ENCODE results near the gene NEMF. TPM values are rescaled to one million over a fixed set of nuclear protein-coding genes. Genes with fewer than 3 reads are reported as not detected.
A peak's percentile ranks its signal among the peaks of the same experiment; 100 is the strongest.

NEMF gene
- total and polyA plus RNA-seq, 2 donors (not counting 1 experiment from before 2014, with no cell fraction given) = 26.7 to 127 TPM

GRCh38 chr14:49892636-49893308 is 40.2 kb upstream of the NEMF start, which contains the start of gene ARF6:
ARF6 (plus strand) TSS chr14:49893082; CDS start chr14:49893737, 655 bp downstream.
- Histone ChIP-seq H3K79me2 (ENCODE audit: control insufficient read depth, insufficient read depth, low read length) (peaks cover 76% of the 10 kb centered on the region), H2AFZ (ENCODE audit: insufficient read depth, low read depth, low read length, poor library complexity, severe bottlenecking) (peak within 1 kb of the TSS; percentile 74), H3K36me3 (replicated peaks in 1 of 2; ENCODE audit: control extremely low read depth in 1 of 2, control insufficient read depth in 1 of 2, extremely low read depth in 1 of 2, insufficient read depth in 2 of 2, low read length in 1 of 2) (peaks cover 0 to 29% of the 10 kb centered on the region in 2 experiments), H3K4me2 (replicated peaks; ENCODE audit: low read depth, low read length, poor library complexity, severe bottlenecking) (peak within 1 kb of the TSS; percentile 79), H3K27ac (ENCODE audit: low read length in 2 of 2) (peak within 1 kb of the TSS; percentile 98 to 99), H3K4me1 (ENCODE audit: control insufficient read depth in 2 of 2, insufficient read depth in 2 of 2, low read length in 2 of 2) (peaks cover 28 to 35% of the 10 kb centered on the region in 2 donors), H4K20me1 (ENCODE audit: control insufficient read depth, insufficient read depth, low read length, poor library complexity, severe bottlenecking) (peaks cover 32% of the 10 kb centered on the region), H3K9me3 (ENCODE audit: control extremely low read depth in 1 of 3, control insufficient read depth in 2 of 3, insufficient read depth in 1 of 3, low read length in 2 of 3) (no peaks in the 10 kb centered on the region), H3K4me3 (ENCODE audit: control extremely low read depth in 1 of 5, extremely low read depth in 1 of 5, insufficient read depth in 1 of 5, low read depth in 2 of 5, low read length in 4 of 5) (peak within 1 kb of the TSS; percentile 74 to 96 (median 89)), H3K9ac (ENCODE audit: low read length) (peak within 1 kb of the TSS; percentile 99), H3K27me3 (replicated peaks in 1 of 4; ENCODE audit: control extremely low read depth in 1 of 4, control insufficient read depth in 3 of 4, insufficient read depth in 4 of 4, low read length in 3 of 4) (no peaks in the 10 kb centered on the region)
- ATAC-seq (ENCODE audit: low read depth) = peak; percentile 87
- POLR2A ChIA-PET = interaction anchor here (0.6 to 2.7 kb wide), 22 partner anchors 13 to 220 kb away, joined by 3 to 45 read pairs (median 6); no protein-coding TSS in a partner anchor
- Mint-ChIP-seq H3K4me3 (peak within 1 kb of the TSS; percentile 97), H3K9me3 (ENCODE audit: insufficient read depth) (no peaks in the 10 kb centered on the region), H3K4me1 (peaks cover 42% of the 10 kb centered on the region), H3K27me3 (no peaks in the 10 kb centered on the region), H3K27ac (peak within 1 kb of the TSS; percentile 98)
- TF ChIP-seq CTCF (IDR thresholded peaks at IDR 0.05) = no peak
- TF ChIP-seq EZH2 (IDR thresholded peaks at IDR 0.05; ENCODE audit: borderline replicate concordance, insufficient read depth, low read depth, low read length, poor library complexity, severe bottlenecking) = no peak
- peak; percentile 98 for DNase-seq
- intact Hi-C loops (cut with micrococcal nuclease) = loop anchor here (1.0 to 5.0 kb wide), 8 partner anchors 24 to 224 kb away; partner anchors contain the start of genes NEMF and VCPKMT
- WGBS (ENCODE audit: insufficient coverage) = under 1% methylated on average over 66 of the region's 66 CpGs
- CTCF ChIA-PET = interaction anchor here (0.6 to 3.5 kb wide), 18 partner anchors 13 to 390 kb away, joined by 3 to 48 read pairs (median 8); partner anchors contain the start of gene NEMF

DNA sequence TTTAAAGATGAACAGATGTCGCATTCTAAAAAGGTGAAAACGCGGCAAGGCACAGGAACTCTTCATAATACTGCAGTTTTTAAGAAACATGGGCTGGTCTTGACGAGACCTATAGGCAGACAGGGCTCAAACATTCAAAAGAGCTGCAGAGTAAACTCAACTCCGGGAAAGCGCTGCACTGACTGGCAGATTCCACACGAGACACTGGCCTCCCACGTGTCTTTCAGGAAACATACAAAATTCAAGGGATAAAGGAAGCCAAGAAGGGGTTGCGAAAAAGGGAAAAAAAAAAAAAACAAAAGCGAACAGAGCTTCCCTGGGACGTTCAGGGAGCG is 39.7 kb upstream of the NEMF start:
- Histone ChIP-seq H3K36me3 (replicated peaks in 1 of 2; ENCODE audit: control extremely low read depth in 1 of 2, control insufficient read depth in 1 of 2, extremely low read depth in 1 of 2, insufficient read depth in 2 of 2, low read length in 1 of 2) (peaks cover 0 to 29% of the 10 kb centered on the region in 2 experiments), H3K4me3 (ENCODE audit: control extremely low read depth in 1 of 5, extremely low read depth in 1 of 5, insufficient read depth in 1 of 5, low read depth in 2 of 5, low read length in 4 of 5) (peak overlapping the region; percentile 63 to 96 (median 89)), H3K9me3 (ENCODE audit: control extremely low read depth in 1 of 3, control insufficient read depth in 2 of 3, insufficient read depth in 1 of 3, low read length in 2 of 3) (no peaks in the 10 kb centered on the region), H3K9ac (ENCODE audit: low read length) (peak overlapping the region; percentile 99), H3K27ac (ENCODE audit: low read length in 2 of 2) (peak overlapping the region; percentile 98 to 99), H3K4me2 (replicated peaks; ENCODE audit: low read depth, low read length, poor library complexity, severe bottlenecking) (peak overlapping the region; percentile 79), H3K27me3 (replicated peaks in 1 of 4; ENCODE audit: control extremely low read depth in 1 of 4, control insufficient read depth in 3 of 4, insufficient read depth in 4 of 4, low read length in 3 of 4) (no peaks in the 10 kb centered on the region), H3K4me1 (ENCODE audit: control insufficient read depth in 2 of 2, insufficient read depth in 2 of 2, low read length in 2 of 2) (peaks cover 28 to 30% of the 10 kb centered on the region in 2 donors), H3K79me2 (ENCODE audit: control insufficient read depth, insufficient read depth, low read length) (peaks cover 72% of the 10 kb centered on the region), H2AFZ (ENCODE audit: insufficient read depth, low read depth, low read length, poor library complexity, severe bottlenecking) (peak overlapping the region; percentile 74), H4K20me1 (ENCODE audit: control insufficient read depth, insufficient read depth, low read length, poor library complexity, severe bottlenecking) (peaks cover 32% of the 10 kb centered on the region)
- H3K27ac Mint-ChIP-seq = peak overlapping the region; percentile 98
- intact Hi-C loops (cut with micrococcal nuclease) = loop anchor here (1.0 to 5.0 kb wide), 7 partner anchors 24 to 224 kb away; partner anchors contain the start of genes NEMF and VCPKMT
- peak overlapping the region; percentile 97 for H3K4me3 Mint-ChIP-seq
- ChIA-PET POLR2A (interaction anchor here (0.6 to 2.7 kb wide), 22 partner anchors 13 to 220 kb away, joined by 3 to 45 read pairs (median 6); no protein-coding TSS in a partner anchor), CTCF (interaction anchor here (0.6 to 3.5 kb wide), 18 partner anchors 12 to 391 kb away, joined by 3 to 48 read pairs (median 8); partner anchors contain the start of gene NEMF)
- no peaks in the 10 kb centered on the region for H3K27me3 Mint-ChIP-seq
- peaks cover 39% of the 10 kb centered on the region for H3K4me1 Mint-ChIP-seq
- peak; percentile 40 for ATAC-seq (ENCODE audit: low read depth)
- TF ChIP-seq CTCF (IDR thresholded peaks at IDR 0.05) (no peak), EZH2 (IDR thresholded peaks at IDR 0.05; ENCODE audit: borderline replicate concordance, insufficient read depth, low read depth, low read length, poor library complexity, severe bottlenecking) (no peak)
- 2% methylated on average over 12 of the region's 12 CpGs for WGBS (ENCODE audit: insufficient coverage)
- DNase-seq = no peak
- H3K9me3 Mint-ChIP-seq (ENCODE audit: insufficient read depth) = no peaks in the 10 kb centered on the region

Data from B cell (primary cell).